IPS DF 6.9 (cell line): ENCODE data around the gene DHDDS.

Experiments used
- DNase-seq: peaks from one replicate; pipeline ENCODE4 v3.0.0-alpha.2; 2013; ENCODE audit warnings: low read depth, low spot score
- H3K27ac ChIP-seq: one replicate; pipeline ENCODE4 v1.5.1; 2013; ENCODE audit warnings: low read length, control low read depth
- H3K27me3 ChIP-seq: 2 replicates; pipeline ENCODE4 v1.6.1; 2013; ENCODE audit warnings: mild to moderate bottlenecking, low read length; ENCODE audit not compliant: control insufficient read depth, insufficient read depth
- H3K36me3 ChIP-seq: 2 replicates; pipeline ENCODE4 v1.6.1; 2013; ENCODE audit warnings: low read length; ENCODE audit not compliant: control insufficient read depth, insufficient read depth
- H3K4me1 ChIP-seq: 2 replicates; pipeline ENCODE4 v1.6.1; 2013; ENCODE audit warnings: low read length; ENCODE audit not compliant: control insufficient read depth, insufficient read depth
- H3K4me3 ChIP-seq: 2 replicates; pipeline ENCODE4 v1.5.1; 2013; ENCODE audit warnings: mild to moderate bottlenecking, low read length
- H3K9me3 ChIP-seq: 2 replicates; pipeline ENCODE4 v1.6.1; 2013; ENCODE audit warnings: low read length, inconsistent platforms; ENCODE audit not compliant: control insufficient read depth, insufficient read depth
- WGBS: extraction: QIAGEN DNeasy Blood & Tissue Kit; methylation state at CpG from one replicate; pipeline ENCODE4 v1.1.7; 2013; ENCODE audit warnings: mixed read lengths, missing lambda C conversion rate; ENCODE audit not compliant: insufficient read length, insufficient coverage; 5-methylcytosine and 5-hydroxymethylcytosine counted together

Gene DHDDS

DNA sequence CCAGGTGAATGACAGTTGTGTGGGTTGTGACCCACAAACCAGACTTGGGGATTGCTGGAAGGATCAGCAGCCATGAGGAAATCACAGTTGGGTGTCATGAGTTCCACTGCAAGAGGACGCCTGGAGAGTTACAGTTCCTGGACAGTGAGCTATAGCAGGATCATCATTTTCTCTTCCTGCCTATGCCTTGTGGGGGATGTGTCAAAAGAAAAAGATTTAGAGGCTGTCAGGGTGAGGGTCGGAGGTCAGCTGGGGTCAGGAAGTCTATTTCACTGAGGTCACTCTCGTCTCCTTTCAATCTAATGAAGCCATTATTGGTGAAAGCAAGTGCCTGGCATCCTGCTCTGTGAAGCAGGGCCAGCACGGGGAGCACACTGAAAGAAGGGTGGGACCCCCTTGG lies 28.5 kb upstream of the DHDDS start:
- no peak for DNase-seq
- Histone ChIP-seq H3K4me1 (no peaks in the 10 kb centered on the region), H3K27me3 (no peaks in the 10 kb centered on the region), H3K9me3 (no peaks in the 10 kb centered on the region), H3K4me3 (no peak overlapping the region), H3K27ac (no peak overlapping the region), H3K36me3 (no peaks in the 10 kb centered on the region)
- WGBS: no CpG with 5 or more reads among the region's 4 CpGs

DNA sequence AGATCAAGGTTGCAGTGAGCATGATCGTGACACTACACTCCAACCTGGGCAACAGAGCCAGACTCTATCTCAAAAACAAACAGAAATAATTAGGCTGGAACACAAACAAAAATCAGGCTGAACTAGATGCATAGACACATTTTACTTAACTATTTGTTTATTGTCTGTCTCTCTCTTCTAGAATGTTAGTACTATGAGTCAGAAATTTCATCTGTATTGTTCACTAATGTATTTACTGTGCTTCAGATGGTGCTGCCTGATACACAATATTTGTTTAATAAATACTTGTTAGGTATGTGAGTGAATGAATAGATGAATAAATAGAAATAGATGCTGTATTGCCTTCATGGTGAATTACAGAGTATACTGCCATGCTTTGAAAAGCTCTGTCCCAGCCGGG lies 27.5 kb upstream of the DHDDS start:
- WGBS: no CpG with 5 or more reads among the region's 2 CpGs
- no peaks in the 10 kb centered on the region; the same call in 1 of the 2 replicates for H3K4me1 ChIP-seq
- no peak overlapping the region for H3K27ac ChIP-seq
- DNase-seq: no peak
- no peaks in the 10 kb centered on the region for H3K9me3 ChIP-seq
- H3K36me3 ChIP-seq: no peaks in the 10 kb centered on the region
- no peaks in the 10 kb centered on the region for H3K27me3 ChIP-seq
- no peak overlapping the region for H3K4me3 ChIP-seq

DNA sequence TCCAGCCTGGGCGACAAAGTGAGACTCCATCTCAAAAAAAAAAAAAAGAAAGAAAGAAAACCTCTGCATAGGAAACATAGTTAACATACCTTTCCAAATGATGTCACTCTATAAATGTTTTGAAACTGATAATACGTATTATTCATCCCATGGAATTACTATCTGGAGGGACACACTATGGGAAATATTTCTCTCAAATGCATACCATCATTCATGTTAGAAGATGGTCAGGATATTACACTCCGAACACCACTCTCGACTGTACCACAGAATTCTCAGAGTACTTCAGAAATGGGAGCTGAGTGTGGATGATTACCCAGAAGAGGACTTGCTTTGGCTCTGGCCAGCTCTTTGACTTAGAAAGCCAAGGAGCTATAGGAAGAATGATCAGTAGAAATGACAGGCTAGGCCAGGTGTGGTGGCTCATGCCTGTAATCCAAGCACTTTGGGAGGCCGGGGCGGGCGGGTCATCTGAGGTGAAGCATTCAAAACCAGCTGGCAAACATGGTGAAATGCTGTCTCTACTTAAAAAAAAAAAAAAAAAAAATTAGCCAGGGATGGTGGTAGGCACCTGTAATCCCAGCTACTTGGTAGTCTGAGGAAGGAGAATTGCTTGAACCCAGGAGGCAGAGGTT lies 26.7 kb upstream of the DHDDS start:
- Histone ChIP-seq H3K4me3 (no peak overlapping the region), H3K27ac (no peak overlapping the region), H3K9me3 (no peaks in the 10 kb centered on the region), H3K36me3 (no peaks in the 10 kb centered on the region), H3K4me1 (no peaks in the 10 kb centered on the region; the same call in 1 of the 2 replicates), H3K27me3 (no peaks in the 10 kb centered on the region)
- WGBS: no CpG with 5 or more reads among the region's 7 CpGs
- no peak for DNase-seq

DNA sequence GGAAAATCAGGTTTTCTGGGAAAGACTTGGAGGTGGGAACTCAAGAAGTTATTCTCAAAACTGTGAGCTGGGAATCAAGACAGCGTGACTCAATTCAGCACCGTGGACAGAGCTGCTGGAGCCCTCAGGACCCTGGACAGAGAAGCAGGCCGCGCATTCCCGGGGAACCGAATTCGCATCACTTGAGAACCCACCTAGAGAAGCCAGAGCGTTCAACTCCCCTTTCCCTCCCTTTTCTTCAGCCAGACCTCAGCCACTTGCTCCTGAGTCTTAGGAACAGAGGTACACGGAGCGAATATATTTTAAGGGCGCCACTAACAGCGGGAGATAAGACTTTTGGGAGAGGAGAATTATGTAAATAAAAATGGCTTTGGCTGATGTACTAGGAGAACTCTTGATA lies 23.5 kb upstream of the DHDDS start:
- H3K4me3 ChIP-seq: no peak overlapping the region; the same call in 1 of the 2 replicates
- H3K4me1 ChIP-seq: peaks cover 1% of the 10 kb centered on the region; the same call in 1 of the 2 replicates
- no peaks in the 10 kb centered on the region for H3K9me3 ChIP-seq
- DNase-seq: peak; percentile 54
- H3K27ac ChIP-seq: no peak overlapping the region
- peaks cover 12% of the 10 kb centered on the region; the same call in 1 of the 2 replicates for H3K36me3 ChIP-seq
- WGBS: no CpG with 5 or more reads among the region's 12 CpGs
- no peaks in the 10 kb centered on the region for H3K27me3 ChIP-seq

DNA sequence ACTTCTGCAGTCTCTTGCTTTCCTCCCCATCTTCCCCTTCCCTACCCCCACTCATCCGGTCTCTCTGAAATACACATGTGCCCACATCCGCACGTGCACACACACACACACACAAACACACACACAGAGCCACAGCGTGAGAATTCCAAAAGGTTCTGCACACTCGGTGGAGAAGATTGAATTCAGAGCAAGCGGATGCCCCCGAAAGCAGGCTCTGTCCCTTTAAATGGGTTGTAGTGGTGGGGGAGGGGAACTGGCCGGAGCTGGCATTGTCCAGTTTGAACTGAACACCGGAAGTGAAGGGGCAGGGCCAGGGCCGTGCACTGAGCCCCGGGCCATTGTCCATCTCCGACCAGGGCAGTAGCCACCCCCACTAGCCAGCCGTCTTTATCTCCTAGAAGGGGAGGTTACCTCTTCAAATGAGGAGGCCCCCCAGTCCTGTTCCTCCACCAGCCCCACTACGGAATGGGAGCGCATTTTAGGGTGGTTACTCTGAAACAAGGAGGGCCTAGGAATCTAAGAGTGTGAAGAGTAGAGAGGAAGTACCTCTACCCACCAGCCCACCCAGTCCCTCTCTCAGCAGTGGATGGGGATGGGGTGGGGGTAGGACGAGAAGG lies 22.8 kb upstream of the DHDDS start:
- no peak overlapping the region for H3K27ac ChIP-seq
- peak overlapping the region; percentile 23; the same call in 1 of the 2 replicates for H3K4me3 ChIP-seq
- H3K4me1 ChIP-seq: peaks cover 1% of the 10 kb centered on the region; the same call in 1 of the 2 replicates
- DNase-seq: peak; percentile 50
- H3K27me3 ChIP-seq: no peaks in the 10 kb centered on the region
- WGBS: no CpG with 5 or more reads among the region's 16 CpGs
- H3K9me3 ChIP-seq: no peaks in the 10 kb centered on the region
- peaks cover 12% of the 10 kb centered on the region; the same call in 1 of the 2 replicates for H3K36me3 ChIP-seq

DNA sequence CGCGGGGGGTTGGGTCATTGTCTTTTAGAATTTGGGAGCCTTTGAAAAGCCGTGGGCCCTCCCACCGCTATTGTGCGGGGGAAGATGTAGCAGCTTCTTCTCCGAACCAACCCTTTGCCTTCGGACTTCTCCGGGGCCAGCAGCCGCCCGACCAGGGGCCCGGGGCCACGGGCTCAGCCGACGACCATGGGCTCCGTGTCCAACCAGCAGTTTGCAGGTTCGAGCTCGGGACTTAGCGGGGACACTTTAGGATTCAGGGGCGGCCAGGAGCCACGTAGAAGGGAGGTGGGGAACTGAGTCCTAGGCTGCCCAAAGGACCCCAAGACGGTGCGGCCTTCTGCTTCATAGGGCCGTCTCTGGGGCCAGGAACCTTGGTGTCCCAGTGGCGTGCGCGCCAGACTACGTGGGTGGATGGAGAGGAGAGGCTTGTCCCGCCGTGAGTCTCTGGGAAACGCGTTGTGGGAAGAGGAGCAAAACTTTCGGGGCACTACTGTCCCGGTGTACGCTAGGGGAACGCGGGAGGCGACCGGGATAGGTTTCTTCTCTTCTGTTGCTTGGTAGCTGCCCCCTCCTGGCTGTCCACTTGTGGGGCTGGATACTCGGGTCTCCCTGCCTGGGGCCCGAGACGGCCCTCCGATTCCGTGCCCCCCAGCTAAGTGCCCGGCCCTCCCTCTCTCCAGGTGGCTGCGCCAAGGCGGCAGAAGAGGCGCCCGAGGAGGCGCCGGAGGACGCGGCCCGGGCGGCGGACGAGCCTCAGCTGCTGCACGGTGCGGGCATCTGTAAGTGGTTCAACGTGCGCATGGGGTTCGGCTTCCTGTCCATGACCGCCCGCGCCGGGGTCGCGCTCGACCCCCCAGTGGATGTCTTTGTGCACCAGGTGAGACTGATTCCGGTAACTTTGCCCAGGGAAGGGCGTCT lies 21.2 kb upstream of the DHDDS start, which contains the start of gene LIN28A:
Gene LIN28A (plus strand): TSS at position 112 of the 918 bp plus-strand sequence. CDS start 75 bp downstream, at position 187.
- Histone ChIP-seq H3K4me3 (peak within 1 kb of the TSS; percentile 97), H3K36me3 (peaks cover 12% of the 10 kb centered on the region; the same call in 1 of the 2 replicates), H3K4me1 (peaks cover 1% of the 10 kb centered on the region; the same call in 1 of the 2 replicates), H3K9me3 (no peaks in the 10 kb centered on the region), H3K27ac (peak within 1 kb of the TSS; percentile 31), H3K27me3 (no peaks in the 10 kb centered on the region)
- no peak for DNase-seq
- WGBS: no CpG with 5 or more reads among the region's 70 CpGs

DNA sequence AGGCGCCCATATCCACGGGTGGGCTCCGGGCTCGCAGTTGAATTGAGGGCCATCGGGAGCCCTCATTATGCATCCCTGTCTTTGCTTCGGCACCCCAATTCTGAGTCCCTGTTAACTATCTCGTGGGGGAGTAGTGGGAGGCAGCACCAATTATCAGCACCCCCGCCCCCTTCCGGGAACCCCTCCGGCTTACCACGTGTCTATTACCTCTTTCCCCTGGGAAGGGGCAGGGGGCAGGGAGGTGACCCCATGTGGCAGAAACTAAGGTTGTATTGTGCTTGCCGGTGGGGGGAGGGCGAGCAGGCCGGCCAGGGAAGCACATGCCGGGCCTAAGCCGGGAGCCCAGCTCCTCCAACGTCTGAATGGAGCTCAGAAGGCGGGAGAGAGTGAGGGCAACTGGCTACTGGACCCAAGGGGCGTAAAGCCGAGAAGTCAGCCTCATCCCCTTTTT lies 20.5 kb upstream of the DHDDS start:
- peak overlapping the region; percentile 66 for H3K27ac ChIP-seq

DNA sequence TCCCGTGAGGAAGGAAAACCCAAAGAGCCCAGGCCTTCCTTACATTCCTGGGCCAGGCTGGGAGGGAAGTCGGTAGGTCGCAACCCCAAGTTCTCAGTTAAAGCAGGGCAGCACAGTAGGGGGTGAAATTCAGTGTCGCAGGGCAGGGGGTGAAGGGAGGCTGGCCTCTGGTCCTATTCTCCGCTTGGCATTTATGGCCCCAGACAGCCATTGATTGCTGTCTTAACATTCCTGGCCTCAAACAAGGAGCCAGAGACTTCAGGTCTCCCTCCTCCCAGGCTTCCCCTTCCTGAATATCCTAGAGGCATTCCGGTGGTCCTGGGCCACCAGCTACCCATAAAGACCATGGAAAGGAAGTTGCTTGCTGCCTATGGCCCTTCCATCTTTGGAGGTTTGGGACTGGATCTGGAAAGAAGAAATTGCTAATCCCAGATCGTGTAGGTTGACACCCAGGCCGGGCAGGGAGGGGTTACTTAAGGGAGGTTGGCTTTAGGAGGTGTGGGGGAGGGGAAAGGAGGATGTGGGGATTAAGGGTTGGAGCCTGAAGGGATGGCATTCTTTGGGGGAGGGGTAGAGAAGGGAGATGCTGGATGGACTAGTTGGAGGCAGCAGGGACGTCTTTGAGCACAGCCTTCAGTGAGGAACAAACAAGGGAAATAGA lies 19.8 kb upstream of the DHDDS start:
- Histone ChIP-seq H3K4me3 (peak overlapping the region; percentile 97; the same call in 1 of the 2 replicates), H3K9me3 (no peaks in the 10 kb centered on the region), H3K27me3 (no peaks in the 10 kb centered on the region), H3K4me1 (peaks cover 4% of the 10 kb centered on the region; the same call in 1 of the 2 replicates), H3K27ac (peak overlapping the region; percentile 66), H3K36me3 (peaks cover 14% of the 10 kb centered on the region; the same call in 1 of the 2 replicates)
- no CpG with 5 or more reads among the region's 9 CpGs for WGBS
- peak; percentile 91 for DNase-seq

More for the DNA sequence above, 20.5 kb upstream of the DHDDS start:
- no peak for DNase-seq
- peak overlapping the region; percentile 97 for H3K4me3 ChIP-seq
- H3K4me1 ChIP-seq: peaks cover 2% of the 10 kb centered on the region; the same call in 1 of the 2 replicates
- no CpG with 5 or more reads among the region's 20 CpGs for WGBS
- H3K9me3 ChIP-seq: no peaks in the 10 kb centered on the region
- no peaks in the 10 kb centered on the region for H3K27me3 ChIP-seq
- peaks cover 12% of the 10 kb centered on the region; the same call in 1 of the 2 replicates for H3K36me3 ChIP-seq

DNA sequence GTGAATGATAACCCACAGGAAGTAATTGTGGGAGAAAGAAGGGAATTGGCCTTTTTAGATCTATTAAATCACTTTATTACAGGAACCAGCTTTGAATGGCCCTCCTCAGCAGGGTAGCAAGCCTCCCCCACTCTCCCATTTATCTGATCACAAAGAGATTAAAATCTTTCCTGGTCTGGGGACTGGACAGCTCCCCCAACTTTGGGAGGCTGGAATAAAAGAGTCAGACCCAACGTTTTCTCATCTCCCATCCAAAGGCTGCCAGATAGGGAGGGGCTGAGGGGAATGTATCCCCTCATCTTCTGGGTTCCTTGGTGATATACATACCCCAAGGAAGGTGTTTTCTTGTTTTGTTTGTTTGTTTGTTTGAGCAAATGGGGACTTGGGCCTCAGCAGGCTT lies 19.1 kb upstream of the DHDDS start:
- WGBS: no CpG with 5 or more reads among the region's 1 CpG
- Histone ChIP-seq H3K4me1 (peaks cover 5% of the 10 kb centered on the region; the same call in 1 of the 2 replicates), H3K27me3 (no peaks in the 10 kb centered on the region), H3K27ac (no peak overlapping the region), H3K9me3 (no peaks in the 10 kb centered on the region), H3K36me3 (peaks cover 16% of the 10 kb centered on the region; the same call in 1 of the 2 replicates), H3K4me3 (peak overlapping the region; percentile 97; the same call in 1 of the 2 replicates)
- no peak for DNase-seq
